Neural progenitor cell (in vitro differentiated cells): ENCODE results near the gene MRO.

ENCODE experiments used
- CTCF ChIP-seq: fragments of 200-600 bp; sonication (generic); IDR thresholded peaks from 2 replicates; pipeline ENCODE4 v1.5.1; 2017; ENCODE audit warnings: antibody characterized with exemption, mild to moderate bottlenecking
- EZH2 ChIP-seq: fragments of 200-600 bp; sonication (generic); IDR thresholded peaks from 2 replicates; pipeline ENCODE4 v1.6.1; 2017; ENCODE audit warnings: antibody characterized with exemption, mild to moderate bottlenecking, moderate library complexity
- EZH2phosphoT487 ChIP-seq: fragments of 200-600 bp; sonication (generic); IDR thresholded peaks from 2 replicates; pipeline ENCODE4 v1.6.1; 2017; ENCODE audit warnings: antibody characterized with exemption

- TF ChIP-seq CTCF (no peak), EZH2phosphoT487 (no peak), EZH2 (no peak)
These were observed 16.2 kb downstream of the MRO start for GRCh38 chr18:50803592-50803991.
